Measurements from ENCODE around the gene NOSTRIN. TPM values are rescaled to one million over a fixed set of nuclear protein-coding genes. Genes with fewer than 3 reads are reported as not detected.

The NOSTRIN gene
- total and polyA plus RNA-seq, 7 donors = 3.7 to 8.1 (median 5.3) TPM

DNA sequence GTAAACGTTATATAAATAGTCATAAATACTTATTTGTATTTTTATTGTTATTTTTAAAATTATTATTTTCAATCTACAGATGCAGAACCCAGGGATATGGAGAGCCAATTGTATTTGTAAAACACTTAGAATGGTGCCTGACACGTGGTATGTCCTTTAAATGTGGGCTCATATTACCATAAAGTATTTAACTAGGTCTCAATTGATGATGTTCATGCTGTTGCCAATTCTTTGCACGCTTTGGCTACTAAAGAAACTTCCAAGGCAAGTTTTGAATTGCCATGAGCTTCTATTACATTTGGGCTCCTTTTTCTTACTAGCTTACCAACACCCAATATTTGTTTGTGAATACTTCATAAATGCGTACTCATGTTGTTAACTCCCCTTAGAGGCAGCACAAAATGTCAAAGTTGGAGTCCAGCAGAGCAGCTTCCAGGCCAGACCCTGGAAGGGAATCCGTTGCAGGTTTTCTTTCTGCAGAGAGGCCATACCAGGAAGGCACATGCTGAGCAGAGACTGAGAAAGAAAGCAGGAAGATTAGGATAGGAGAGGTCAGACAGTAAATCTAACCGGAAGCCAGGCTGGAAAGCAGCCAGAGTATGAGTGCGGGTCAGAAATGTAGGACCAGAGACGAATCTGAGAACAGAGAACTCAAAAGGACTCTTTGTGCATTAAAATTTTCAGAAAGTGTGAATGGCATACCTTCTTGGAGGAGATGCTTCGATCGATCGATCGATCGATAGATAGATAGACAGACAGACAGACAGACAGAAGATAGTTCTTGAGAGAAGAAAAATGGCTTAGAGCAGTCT, 4.2 kb upstream of the NOSTRIN start:
- Histone ChIP-seq H3K27ac (no peak overlapping the region), H3K36me3 (ENCODE audit: insufficient read depth in 1 of 2, low read depth in 1 of 2) (no peaks in the 10 kb centered on the region), H3K4me1 (no peaks in the 10 kb centered on the region), H3K4me3 (no peak overlapping the region), H3K27me3 (ENCODE audit: insufficient read depth in 3 of 3, low read length in 2 of 3) (no peaks in the 10 kb centered on the region), H3K9me3 (no peaks in the 10 kb centered on the region)
- ATAC-seq (no peak), DNase-seq (no peak)
- TF ChIP-seq, protein P1, sequence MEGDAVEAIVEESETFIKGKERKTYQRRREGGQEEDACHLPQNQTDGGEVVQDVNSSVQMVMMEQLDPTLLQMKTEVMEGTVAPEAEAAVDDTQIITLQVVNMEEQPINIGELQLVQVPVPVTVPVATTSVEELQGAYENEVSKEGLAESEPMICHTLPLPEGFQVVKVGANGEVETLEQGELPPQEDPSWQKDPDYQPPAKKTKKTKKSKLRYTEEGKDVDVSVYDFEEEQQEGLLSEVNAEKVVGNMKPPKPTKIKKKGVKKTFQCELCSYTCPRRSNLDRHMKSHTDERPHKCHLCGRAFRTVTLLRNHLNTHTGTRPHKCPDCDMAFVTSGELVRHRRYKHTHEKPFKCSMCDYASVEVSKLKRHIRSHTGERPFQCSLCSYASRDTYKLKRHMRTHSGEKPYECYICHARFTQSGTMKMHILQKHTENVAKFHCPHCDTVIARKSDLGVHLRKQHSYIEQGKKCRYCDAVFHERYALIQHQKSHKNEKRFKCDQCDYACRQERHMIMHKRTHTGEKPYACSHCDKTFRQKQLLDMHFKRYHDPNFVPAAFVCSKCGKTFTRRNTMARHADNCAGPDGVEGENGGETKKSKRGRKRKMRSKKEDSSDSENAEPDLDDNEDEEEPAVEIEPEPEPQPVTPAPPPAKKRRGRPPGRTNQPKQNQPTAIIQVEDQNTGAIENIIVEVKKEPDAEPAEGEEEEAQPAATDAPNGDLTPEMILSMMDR (IDR thresholded peaks at IDR 0.05) = no peak
- intact Hi-C loops (cut with DNase I) = no loop called here
- WGBS, 3 donors = 64 to 66% (median 66%) methylated on average over 13 of the region's 13 CpGs

DNA sequence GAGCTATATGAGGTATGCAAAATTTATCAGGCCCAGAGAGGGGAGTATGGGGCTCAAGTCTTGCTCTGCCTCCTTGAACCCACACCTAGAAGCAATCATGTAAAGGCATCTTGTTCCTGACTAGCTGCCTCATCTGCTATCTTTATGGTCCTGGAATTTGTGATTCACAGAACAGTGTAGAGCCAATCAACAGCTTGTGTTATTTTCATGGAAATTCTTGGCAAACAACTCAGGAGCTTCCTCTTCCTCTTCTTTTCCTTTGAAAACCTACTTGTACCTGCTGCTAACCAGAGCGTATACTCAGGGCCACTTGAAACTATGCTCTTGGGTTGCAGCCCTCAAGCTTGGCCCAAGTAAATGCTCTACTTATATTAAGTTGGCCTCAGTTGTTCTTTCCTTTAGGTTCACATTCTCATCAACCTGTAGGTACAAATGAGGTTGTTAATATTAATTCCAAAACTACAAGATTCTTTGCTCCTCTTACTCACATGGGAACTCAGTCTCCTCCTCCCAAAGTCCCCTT, 3.5 kb upstream of the NOSTRIN start:
- no peak overlapping the region for H3K4me3 ChIP-seq
- WGBS, 3 donors = 74 to 88% (median 84%) methylated on average over 1 of the region's 1 CpG
- TF ChIP-seq, protein P1 (IDR thresholded peaks at IDR 0.05) = no peak
- no peaks in the 10 kb centered on the region for H3K36me3 ChIP-seq (ENCODE audit: insufficient read depth in 1 of 2, low read depth in 1 of 2)
- H3K4me1 ChIP-seq = no peaks in the 10 kb centered on the region
- ATAC-seq (no peak), DNase-seq (no peak)
- no peaks in the 10 kb centered on the region for H3K9me3 ChIP-seq
- intact Hi-C loops (cut with DNase I) = no loop called here
- no peaks in the 10 kb centered on the region for H3K27me3 ChIP-seq (ENCODE audit: insufficient read depth in 3 of 3, low read length in 2 of 3)
- H3K27ac ChIP-seq = no peak overlapping the region

DNA sequence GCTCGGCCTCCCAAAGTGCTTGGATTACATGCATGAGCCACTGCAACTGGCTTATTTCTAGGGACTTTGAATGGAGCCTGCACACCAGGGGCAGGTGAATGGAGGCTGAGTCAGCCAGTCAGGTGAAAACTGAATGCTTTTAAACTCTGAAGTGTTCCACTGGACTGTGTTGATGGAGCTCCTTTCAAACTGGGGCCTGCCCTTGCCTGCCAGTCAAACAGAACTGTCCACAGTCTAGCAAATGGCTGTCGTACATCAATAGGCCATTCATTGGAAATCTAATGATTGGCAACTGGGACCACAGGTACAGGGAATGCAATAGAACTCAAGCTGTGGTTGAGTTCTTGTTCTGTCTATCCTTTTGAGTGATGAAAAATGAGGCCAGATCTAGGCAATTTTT, 966 bp upstream of the NOSTRIN start:
- no peaks in the 10 kb centered on the region for H3K9me3 ChIP-seq
- no peaks in the 10 kb centered on the region for H3K27me3 ChIP-seq (ENCODE audit: insufficient read depth in 3 of 3, low read length in 2 of 3)
- TF ChIP-seq, protein P1 (IDR thresholded peaks at IDR 0.05) = no peak
- 46 to 50% (median 48%) methylated on average over 2 of the region's 2 CpGs for whole genome bisulfite sequencing, 3 donors
- no peak for ATAC-seq
- no peak for DNase-seq
- H3K36me3 ChIP-seq (ENCODE audit: insufficient read depth in 1 of 2, low read depth in 1 of 2) = no peaks in the 10 kb centered on the region
- intact Hi-C loops (cut with DNase I) = no loop called here
- H3K27ac ChIP-seq = no peak overlapping the region
- no peaks in the 10 kb centered on the region for H3K4me1 ChIP-seq
- no peak overlapping the region for H3K4me3 ChIP-seq

DNA sequence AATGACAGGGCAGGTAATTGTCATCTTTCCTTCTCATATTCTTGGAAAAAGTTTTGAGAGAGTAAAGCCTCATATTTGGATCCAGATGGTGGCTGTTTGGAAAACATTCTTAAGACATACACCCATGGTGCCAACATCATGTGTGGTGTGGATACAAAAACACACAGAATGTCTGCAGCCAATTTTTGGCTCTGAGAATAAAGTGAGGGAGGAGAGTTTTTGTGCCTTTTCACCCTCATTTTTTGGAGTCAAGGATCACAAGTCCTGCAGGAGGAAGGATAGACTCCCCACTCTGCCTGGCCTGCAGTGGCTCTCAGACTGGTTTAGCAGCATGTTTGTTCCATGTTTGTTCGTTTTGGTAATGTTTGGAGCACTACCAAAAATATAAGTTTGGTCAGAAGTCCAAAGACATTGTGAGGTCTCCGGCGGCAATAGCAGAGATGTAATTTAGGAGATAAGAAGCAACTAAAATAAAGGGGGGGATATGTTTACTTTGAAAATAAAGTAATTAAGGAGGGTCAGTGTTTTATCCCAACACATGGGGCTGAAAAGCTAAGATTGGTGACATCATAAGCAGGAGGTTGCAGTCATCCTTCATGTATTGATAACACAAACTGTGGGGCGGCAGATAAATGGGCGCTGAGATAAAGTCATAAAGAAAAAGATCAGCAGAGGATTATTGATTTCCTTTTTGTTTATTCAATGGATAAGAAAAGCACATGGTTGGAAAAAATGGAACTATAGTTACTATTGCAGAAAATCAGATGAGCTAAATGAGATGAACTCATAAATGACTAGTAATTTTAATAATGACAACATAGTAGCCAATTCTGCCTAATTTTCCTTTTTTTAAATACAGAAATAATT, 655 bp downstream of the NOSTRIN start:
- Histone ChIP-seq H3K36me3 (ENCODE audit: insufficient read depth in 1 of 2, low read depth in 1 of 2) (no peaks in the 10 kb centered on the region), H3K27ac (peak overlapping the region; percentile 4), H3K9me3 (no peaks in the 10 kb centered on the region), H3K4me1 (no peaks in the 10 kb centered on the region), H3K4me3 (peak overlapping the region; percentile 44), H3K27me3 (ENCODE audit: insufficient read depth in 3 of 3, low read length in 2 of 3) (no peaks in the 10 kb centered on the region)
- WGBS, 3 donors = 67 to 75% (median 68%) methylated on average over 5 of the region's 5 CpGs
- DNase-seq (no peak), ATAC-seq (no peak)
- TF ChIP-seq, protein P1 (IDR thresholded peaks at IDR 0.05) = no peak
- intact Hi-C loops (cut with DNase I) = no loop called here
